Astrocyte of the spinal cord (primary cell): ENCODE data around the gene IAH1.
A peak's percentile ranks its signal among the peaks of the same experiment; 100 is the strongest.

ENCODE experiments used
- DNase-seq: peaks from one replicate; pipeline ENCODE4 v3.0.0; 2011; ENCODE audit warnings: low read depth, low spot score
- H3K4me3 ChIP-seq: 2 replicates; pipeline ENCODE4 v1.5.1; 2011; ENCODE audit warnings: low read depth, mild to moderate bottlenecking, low read length, moderate library complexity
- CTCF ChIP-seq: IDR thresholded peaks from 2 replicates; pipeline ENCODE4 v1.5.1; 2012; ENCODE audit warnings: low read depth, mild to moderate bottlenecking, low read length, inconsistent platforms
- in situ Hi-C: cut with HindIII; loops from 2 replicates; pipeline ENCODE4 v1.10.0; 2017; ENCODE audit warnings: low sequenced_read_pairs

IAH1 gene

GRCh38 chr2:9519250-9519649 lies 44.9 kb downstream of the IAH1 start:
- TF ChIP-seq CTCF = no peak
- H3K4me3 ChIP-seq = no peak overlapping the region
- DNase-seq = peak; percentile 12
- in situ Hi-C loops = no loop called here

GRCh38 chr2:9524291-9524690 lies 49.9 kb downstream of the IAH1 start:
- TF ChIP-seq CTCF = no peak
- DNase-seq = no peak
- in situ Hi-C loops = no loop called here
- no peak overlapping the region for H3K4me3 ChIP-seq

DNA sequence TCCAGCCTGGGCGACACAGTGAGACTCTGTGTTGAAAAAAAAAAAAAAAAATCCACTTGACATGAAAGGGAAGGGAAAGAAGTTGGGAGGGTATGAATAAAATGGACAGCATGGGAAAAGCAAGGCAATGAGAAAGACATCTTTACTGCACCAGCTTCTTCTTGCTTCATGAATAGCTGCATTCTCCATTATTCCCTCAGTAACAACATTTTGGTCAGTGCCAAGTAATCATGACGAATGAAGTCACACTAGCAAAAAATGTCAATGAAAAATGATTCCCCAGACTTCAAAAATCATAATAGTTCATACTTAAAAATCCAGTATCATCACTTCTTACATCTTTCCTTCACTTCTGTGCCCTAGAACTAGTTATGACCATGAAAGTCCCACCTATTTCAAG lies 50.9 kb downstream of the IAH1 start:
- DNase-seq = no peak
- TF ChIP-seq CTCF = no peak
- in situ Hi-C loops = no loop called here
- H3K4me3 ChIP-seq = no peak overlapping the region

DNA sequence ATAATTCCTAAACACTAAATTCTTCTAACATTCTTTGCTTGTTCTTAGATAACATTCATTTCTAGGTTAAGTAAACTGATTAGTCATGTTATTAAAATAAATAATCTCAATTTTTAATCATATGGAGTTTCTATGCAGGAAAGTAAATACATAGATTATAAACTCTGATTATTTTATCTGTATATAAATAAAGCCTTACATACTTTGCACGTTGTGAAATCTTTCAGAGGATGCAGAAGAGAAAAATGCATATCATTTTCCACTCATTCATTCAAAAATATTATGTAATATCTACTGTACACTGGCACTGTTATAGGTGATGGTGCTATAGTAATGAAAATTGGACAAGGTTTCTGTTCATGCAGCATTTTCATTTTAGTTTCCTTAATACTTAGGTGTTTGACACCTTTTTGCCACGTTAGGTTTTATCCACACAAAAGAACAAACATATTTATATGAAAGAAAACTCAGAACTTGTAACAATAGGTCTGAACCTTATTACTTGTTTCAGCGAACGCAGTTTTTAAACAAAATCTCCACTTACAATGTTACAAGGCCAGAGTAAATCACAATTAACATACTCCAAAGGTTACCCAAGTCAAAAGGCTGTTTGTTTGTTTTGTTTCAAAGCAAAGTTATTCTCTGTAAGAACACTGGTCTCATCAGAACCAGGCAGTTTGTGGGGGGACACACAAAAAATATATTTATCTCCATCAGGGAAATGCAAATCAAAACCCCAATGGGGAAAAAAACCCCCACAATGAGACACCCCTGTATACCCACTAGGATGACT lies 53.8 kb downstream of the IAH1 start:
- TF ChIP-seq CTCF = no peak
- in situ Hi-C loops = no loop called here
- no peak overlapping the region for H3K4me3 ChIP-seq
- DNase-seq = no peak

GRCh38 chr2:9532421-9532820 lies 58.1 kb downstream of the IAH1 start:
- DNase-seq = no peak
- no peak for TF ChIP-seq CTCF
- in situ Hi-C loops = no loop called here
- H3K4me3 ChIP-seq = no peak overlapping the region

- in situ Hi-C loops = no loop called here
- TF ChIP-seq CTCF = no peak
- no peak for DNase-seq
- H3K4me3 ChIP-seq = no peak overlapping the region
Observed at GRCh38 chr2:9533663-9534062, 59.3 kb downstream of the IAH1 start.

- H3K4me3 ChIP-seq = no peak overlapping the region
- in situ Hi-C loops = no loop called here
- no peak for TF ChIP-seq CTCF
- no peak for DNase-seq
Observed at GRCh38 chr2:9535177-9535576, 60.8 kb downstream of the IAH1 start.
